ENCODE data around the gene C1QTNF8. TPM values are rescaled to one million over a fixed set of nuclear protein-coding genes. Genes with fewer than 3 reads are reported as not detected.

C1QTNF8 gene
- polyA plus RNA-seq, 2 of the 4 experiments (the other 2 are of a cell fraction): not detected

DNA sequence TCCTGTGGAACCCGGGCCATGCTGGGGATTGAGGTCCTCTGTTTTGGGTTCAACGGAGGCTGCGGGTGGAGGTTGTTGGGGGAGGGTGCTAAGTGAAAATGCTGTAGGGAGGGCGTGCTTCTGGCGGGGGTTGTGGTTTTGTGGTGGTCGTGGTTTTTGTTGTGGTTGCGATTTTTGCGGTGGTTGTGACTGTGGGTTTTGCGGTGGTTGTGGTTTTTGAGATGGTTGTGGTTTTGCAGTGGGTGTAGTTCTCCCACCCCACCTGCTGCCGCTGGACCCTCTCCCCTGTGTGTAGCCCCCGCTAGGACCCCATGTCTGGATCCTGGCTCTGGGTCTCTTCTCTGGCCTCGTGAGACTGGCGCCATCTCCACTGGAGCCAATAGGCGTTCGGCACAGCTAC lies 28.4 kb downstream of the C1QTNF8 start:
- Histone ChIP-seq H3K9me3 (no peaks in the 10 kb centered on the region), H3K4me2 (no peak overlapping the region), H3K4me3 (no peak overlapping the region), H3K4me1 (peaks cover 14% of the 10 kb centered on the region; the same call in 2 of the 3 replicates), H3K27ac (no peak overlapping the region)
- no peak for DNase-seq (ENCODE audit: low read depth in 1 of 2, low spot score in 1 of 2)
- CTCF ChIA-PET: interaction anchor here (3.2 to 12.4 kb wide), 2 partner anchors 10 to 36 kb away, joined by 12 to 174 read pairs; no protein-coding TSS in a partner anchor
- TF ChIP-seq ZSCAN20 (CRISPR knock-in tag; IDR thresholded peaks at IDR 0.05): no peak
- no peak for TF ChIP-seq ZFP36 (IDR thresholded peaks at IDR 0.05; ENCODE audit: borderline replicate concordance, partially characterized antibody)
- TF ChIP-seq JUN (IDR thresholded peaks at IDR 0.05): no peak
- TF ChIP-seq, protein P1, sequence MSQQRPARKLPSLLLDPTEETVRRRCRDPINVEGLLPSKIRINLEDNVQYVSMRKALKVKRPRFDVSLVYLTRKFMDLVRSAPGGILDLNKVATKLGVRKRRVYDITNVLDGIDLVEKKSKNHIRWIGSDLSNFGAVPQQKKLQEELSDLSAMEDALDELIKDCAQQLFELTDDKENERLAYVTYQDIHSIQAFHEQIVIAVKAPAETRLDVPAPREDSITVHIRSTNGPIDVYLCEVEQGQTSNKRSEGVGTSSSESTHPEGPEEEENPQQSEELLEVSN (IDR thresholded peaks at IDR 0.05; ENCODE audit: borderline replicate concordance, low read depth): no peak
- TF ChIP-seq BHLHE40 (IDR thresholded peaks at IDR 0.05; ENCODE audit: low read depth, low read length): no peak
- TF ChIP-seq HEYL (CRISPR knock-in tag; IDR thresholded peaks at IDR 0.05): no peak
- TF ChIP-seq NR3C1 (IDR thresholded peaks at IDR 0.05): no peak
- TF ChIP-seq KDM5A (IDR thresholded peaks at IDR 0.05): no peak
- no peak for TF ChIP-seq HOXB13 (CRISPR knock-in tag; IDR thresholded peaks at IDR 0.05; ENCODE audit: low read depth)
- TF ChIP-seq TP53 (CRISPR knock-in tag; IDR thresholded peaks at IDR 0.05): no peak
- TF ChIP-seq KDM1A (IDR thresholded peaks at IDR 0.05; ENCODE audit: low read depth): no peak
- no peak for TF ChIP-seq POLR2A (IDR thresholded peaks at IDR 0.05; ENCODE audit: low read length)
- WGBS (ENCODE audit: missing lambda C conversion rate): 12% methylated on average over 13 of the region's 15 CpGs
- no peak for FAIRE-seq
- ATAC-seq: no peak
- POLR2A ChIA-PET: no interaction called here

DNA sequence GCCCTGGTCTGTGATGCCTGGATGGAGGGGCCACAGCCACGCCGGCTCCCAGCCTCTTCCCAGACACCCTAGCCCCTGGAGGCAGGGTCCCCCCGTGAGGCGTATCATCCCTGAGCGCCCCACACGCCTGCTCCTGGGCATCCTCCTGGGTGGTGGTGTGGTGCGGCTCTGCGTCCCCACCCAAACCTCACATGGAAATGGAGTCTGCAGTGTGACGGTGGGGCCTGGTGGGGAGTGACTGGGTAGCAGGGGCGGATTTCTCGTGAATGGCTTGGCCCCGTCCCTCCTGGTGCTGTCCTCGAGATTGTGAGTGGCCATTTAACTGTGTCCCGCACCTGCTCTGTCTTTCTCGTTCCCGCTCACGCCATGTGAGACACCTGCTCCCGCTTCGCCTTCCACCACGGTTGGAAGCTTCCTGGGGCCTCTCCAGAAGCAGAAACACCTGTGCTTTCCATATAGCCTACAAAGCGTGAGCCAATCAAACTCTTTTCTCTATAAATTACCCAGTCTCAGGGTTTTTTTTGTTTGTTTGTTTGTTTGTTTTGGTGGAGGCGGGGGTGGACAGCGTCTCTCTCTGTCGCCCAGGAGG lies 29.4 kb downstream of the C1QTNF8 start:
- TF ChIP-seq BHLHE40 (IDR thresholded peaks at IDR 0.05; ENCODE audit: low read depth, low read length) (no peak), HOXB13 (CRISPR knock-in tag; IDR thresholded peaks at IDR 0.05; ENCODE audit: low read depth) (no peak), CBX2 (IDR thresholded peaks at IDR 0.05; ENCODE audit: borderline replicate concordance, low read depth) (no peak), JUN (IDR thresholded peaks at IDR 0.05) (no peak), POLR2A (IDR thresholded peaks at IDR 0.05; ENCODE audit: low read length) (no peak)
- TF ChIP-seq, protein P2, sequence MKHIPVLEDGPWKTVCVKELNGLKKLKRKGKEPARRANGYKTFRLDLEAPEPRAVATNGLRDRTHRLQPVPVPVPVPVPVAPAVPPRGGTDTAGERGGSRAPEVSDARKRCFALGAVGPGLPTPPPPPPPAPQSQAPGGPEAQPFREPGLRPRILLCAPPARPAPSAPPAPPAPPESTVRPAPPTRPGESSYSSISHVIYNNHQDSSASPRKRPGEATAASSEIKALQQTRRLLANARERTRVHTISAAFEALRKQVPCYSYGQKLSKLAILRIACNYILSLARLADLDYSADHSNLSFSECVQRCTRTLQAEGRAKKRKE (CRISPR knock-in tag; IDR thresholded peaks at IDR 0.05; ENCODE audit: low read depth): no peak
- TF ChIP-seq, protein P3, sequence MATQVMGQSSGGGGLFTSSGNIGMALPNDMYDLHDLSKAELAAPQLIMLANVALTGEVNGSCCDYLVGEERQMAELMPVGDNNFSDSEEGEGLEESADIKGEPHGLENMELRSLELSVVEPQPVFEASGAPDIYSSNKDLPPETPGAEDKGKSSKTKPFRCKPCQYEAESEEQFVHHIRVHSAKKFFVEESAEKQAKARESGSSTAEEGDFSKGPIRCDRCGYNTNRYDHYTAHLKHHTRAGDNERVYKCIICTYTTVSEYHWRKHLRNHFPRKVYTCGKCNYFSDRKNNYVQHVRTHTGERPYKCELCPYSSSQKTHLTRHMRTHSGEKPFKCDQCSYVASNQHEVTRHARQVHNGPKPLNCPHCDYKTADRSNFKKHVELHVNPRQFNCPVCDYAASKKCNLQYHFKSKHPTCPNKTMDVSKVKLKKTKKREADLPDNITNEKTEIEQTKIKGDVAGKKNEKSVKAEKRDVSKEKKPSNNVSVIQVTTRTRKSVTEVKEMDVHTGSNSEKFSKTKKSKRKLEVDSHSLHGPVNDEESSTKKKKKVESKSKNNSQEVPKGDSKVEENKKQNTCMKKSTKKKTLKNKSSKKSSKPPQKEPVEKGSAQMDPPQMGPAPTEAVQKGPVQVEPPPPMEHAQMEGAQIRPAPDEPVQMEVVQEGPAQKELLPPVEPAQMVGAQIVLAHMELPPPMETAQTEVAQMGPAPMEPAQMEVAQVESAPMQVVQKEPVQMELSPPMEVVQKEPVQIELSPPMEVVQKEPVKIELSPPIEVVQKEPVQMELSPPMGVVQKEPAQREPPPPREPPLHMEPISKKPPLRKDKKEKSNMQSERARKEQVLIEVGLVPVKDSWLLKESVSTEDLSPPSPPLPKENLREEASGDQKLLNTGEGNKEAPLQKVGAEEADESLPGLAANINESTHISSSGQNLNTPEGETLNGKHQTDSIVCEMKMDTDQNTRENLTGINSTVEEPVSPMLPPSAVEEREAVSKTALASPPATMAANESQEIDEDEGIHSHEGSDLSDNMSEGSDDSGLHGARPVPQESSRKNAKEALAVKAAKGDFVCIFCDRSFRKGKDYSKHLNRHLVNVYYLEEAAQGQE (IDR thresholded peaks at IDR 0.05): no peak
- TF ChIP-seq, protein P4, sequence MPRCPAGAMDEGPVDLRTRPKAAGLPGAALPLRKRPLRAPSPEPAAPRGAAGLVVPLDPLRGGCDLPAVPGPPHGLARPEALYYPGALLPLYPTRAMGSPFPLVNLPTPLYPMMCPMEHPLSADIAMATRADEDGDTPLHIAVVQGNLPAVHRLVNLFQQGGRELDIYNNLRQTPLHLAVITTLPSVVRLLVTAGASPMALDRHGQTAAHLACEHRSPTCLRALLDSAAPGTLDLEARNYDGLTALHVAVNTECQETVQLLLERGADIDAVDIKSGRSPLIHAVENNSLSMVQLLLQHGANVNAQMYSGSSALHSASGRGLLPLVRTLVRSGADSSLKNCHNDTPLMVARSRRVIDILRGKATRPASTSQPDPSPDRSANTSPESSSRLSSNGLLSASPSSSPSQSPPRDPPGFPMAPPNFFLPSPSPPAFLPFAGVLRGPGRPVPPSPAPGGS (IDR thresholded peaks at IDR 0.05): no peak
- Histone ChIP-seq H3K4me3 (no peak overlapping the region), H3K9me3 (no peaks in the 10 kb centered on the region), H3K4me1 (peaks cover 5% of the 10 kb centered on the region; the same call in 2 of the 3 replicates), H3K27ac (no peak overlapping the region), H3K4me2 (no peak overlapping the region)
- DNase-seq (ENCODE audit: low read depth in 1 of 2, low spot score in 1 of 2): no peak
- ChIA-PET CTCF (interaction anchor here (0.9 to 12.4 kb wide), 2 partner anchors 9 to 36 kb away, joined by 3 to 174 read pairs; no protein-coding TSS in a partner anchor), POLR2A (no interaction called here)
- WGBS (ENCODE audit: missing lambda C conversion rate): 33% methylated on average over 21 of the region's 24 CpGs
- no peak for FAIRE-seq
- no peak for ATAC-seq

All from A549 (cell line).